Right ventricle myocardium inferior (tissue), 1 donor: ENCODE measurements around the gene C20orf173. TPM values are rescaled to one million over a fixed set of nuclear protein-coding genes. Genes with fewer than 3 reads are reported as not detected.

Experiments used
- ATAC-seq: fragments of 200-7000 bp; cut with Tn5 transposase; one replicate; pipeline ENCODE4 v1.9.1; 2020; ENCODE audit warnings: mild to moderate bottlenecking, moderate library complexity
- DNase-seq: peaks from one replicate; pipeline ENCODE4 v3.0.0; 2021; ENCODE audit errors: missing footprints
- intact Hi-C: fragments of 100-400 bp; cut with DNase I; formaldehyde crosslinking; loops from one replicate; pipeline ENCODE4 v1.11.0; 2022
- total RNA-seq: library from RNA; stranded (reverse); fragmentation: NEBNext Ultra II Directional; extraction: Animal tissue kit (Norgen Biotek cat#: 25700); gene quantifications from one replicate; pipeline ENCODE4 v1.2.1, GENCODE V29; 2021
- donor health status: DM: no; HTN: yes; CAD: no; lungs with severe emphysema.

The C20orf173 gene
- total RNA-seq, 1 donor from 2014 or later: not detected

DNA sequence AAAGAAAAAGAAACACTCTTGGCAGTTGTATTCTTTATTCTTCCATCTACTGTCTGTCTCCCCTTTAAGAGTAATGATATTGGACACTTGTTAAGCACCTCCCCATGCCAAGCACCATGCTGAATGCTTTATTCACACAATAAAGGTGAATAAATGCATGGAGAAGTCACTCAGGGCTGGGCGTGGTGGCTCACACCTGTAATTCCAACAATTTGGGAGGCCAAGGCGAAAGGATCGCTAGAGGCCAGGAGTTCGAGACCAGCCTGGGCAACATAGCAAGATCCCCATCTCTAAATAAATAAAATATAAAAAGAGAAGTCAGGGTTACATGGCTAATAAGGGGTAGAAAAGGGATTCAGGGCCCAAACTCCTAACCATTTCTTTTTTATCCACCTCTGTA, 42.0 kb downstream of the C20orf173 start:
- no peak for DNase-seq
- intact Hi-C loops: no loop called here
- ATAC-seq: no peak

DNA sequence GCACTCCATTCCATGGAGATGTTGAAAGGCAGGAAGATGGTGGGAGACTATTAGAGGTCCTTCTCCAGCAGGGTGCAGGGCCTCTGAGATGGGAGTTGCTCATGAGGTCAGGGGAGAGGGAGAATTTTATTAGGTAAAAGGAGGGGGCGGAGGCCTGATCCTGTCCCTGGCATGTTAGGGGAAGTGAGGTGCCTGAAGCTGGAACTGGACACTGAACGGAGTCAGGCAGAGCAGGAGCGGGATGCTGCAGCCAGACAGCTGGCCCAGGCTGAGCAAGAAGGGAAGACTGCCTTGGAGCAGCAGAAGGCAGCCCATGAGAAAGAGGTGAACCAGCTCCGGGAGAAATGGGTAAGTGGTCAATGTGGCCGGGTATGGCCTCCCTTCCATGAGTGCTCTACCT, 49.7 kb downstream of the C20orf173 start:
- no peak for ATAC-seq
- no peak for DNase-seq
- intact Hi-C loops: no loop called here

DNA sequence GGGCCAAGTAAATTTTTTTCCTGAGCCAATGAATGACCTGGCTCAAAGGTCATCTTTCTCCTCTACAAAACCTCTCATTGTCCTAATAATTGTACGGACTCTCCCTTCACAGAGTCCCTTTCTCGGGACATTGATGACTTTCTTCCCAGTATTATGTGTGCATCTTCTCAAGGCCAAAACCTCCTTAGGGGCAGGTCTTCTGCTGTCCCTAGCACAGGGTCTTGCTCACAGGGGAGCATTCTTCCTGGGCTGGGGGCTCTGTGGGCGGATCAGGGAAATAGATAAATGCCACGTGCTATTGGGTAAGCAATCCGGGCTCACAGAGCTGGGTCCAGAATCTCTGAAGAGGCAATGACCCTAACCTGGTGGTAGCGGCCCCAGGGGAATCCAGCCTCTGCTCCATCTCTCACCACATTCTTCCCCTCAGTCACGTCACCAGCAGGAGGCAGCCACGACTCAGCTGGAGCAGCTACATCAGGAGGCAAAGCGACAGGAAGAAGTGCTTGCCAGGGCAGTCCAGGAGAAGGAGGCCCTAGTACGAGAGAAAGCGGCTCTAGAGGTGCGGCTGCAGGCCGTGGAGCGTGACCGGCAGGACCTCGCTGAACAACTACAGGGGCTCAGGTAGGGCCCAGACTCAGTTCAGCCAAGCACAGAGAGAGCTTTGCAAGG, 50.5 kb downstream of the C20orf173 start:
- DNase-seq: no peak
- intact Hi-C loops: no loop called here
- no peak for ATAC-seq

Other genes with a start within 250 kb of the C20orf173 start
- gene EIF6, start 244.9 kb downstream of the C20orf173 start, total RNA-seq: 36.5 TPM
- gene FAM83C, start 237.2 kb downstream of the C20orf173 start, total RNA-seq: not detected
- 148 TPM for gene UQCC1, start 117.7 kb downstream of the C20orf173 start, total RNA-seq
- gene GDF5, start 91.4 kb downstream of the C20orf173 start, total RNA-seq: 0.08 TPM
- 15.9 TPM for gene CEP250, start 74.1 kb downstream of the C20orf173 start, total RNA-seq
- 94.8 TPM for gene ERGIC3, start 12.4 kb upstream of the C20orf173 start, total RNA-seq
- 1.6 TPM for gene SPAG4, start 86.2 kb upstream of the C20orf173 start, total RNA-seq
- gene CPNE1, start 135.2 kb upstream of the C20orf173 start, total RNA-seq: 49.6 TPM
- 41.4 TPM for gene RBM12, start 135.2 kb upstream of the C20orf173 start, total RNA-seq
- 54.3 TPM for gene NFS1, start 169.7 kb upstream of the C20orf173 start, total RNA-seq
- 190 TPM for gene ROMO1, start 169.8 kb upstream of the C20orf173 start, total RNA-seq
- 133 TPM for gene RBM39, start 212.6 kb upstream of the C20orf173 start, total RNA-seq
- gene PHF20, start 242.4 kb upstream of the C20orf173 start, total RNA-seq: 36.7 TPM